ENCODE results near the gene C2CD2.

The C2CD2 gene

GRCh38 chr21:41927727-41928409 is 25.9 kb downstream of the C2CD2 start:
- TF ChIP-seq POLR2A (IDR thresholded peaks at IDR 0.05; ENCODE audit: low read depth, low read length), result no peak
- TF ChIP-seq TAF1 (IDR thresholded peaks at IDR 0.05; ENCODE audit: borderline replicate concordance, low read depth, low read length), result no peak
- no peak for TF ChIP-seq POLR2AphosphoS5 (IDR thresholded peaks at IDR 0.05; ENCODE audit: low read depth, low read length)
- DNase-seq (ENCODE audit: insufficient read length) (no peak), FAIRE-seq (peak; percentile 80)

- FAIRE-seq, result no peak
- no peak for DNase-seq (ENCODE audit: insufficient read length)
- TF ChIP-seq POLR2A (IDR thresholded peaks at IDR 0.05; ENCODE audit: low read depth, low read length) (no peak), TAF1 (IDR thresholded peaks at IDR 0.05; ENCODE audit: borderline replicate concordance, low read depth, low read length) (no peak), POLR2AphosphoS5 (IDR thresholded peaks at IDR 0.05; ENCODE audit: low read depth, low read length) (no peak)
Observed at GRCh38 chr21:41926807-41927171, 27.0 kb downstream of the C2CD2 start.

- no peak for TF ChIP-seq TAF1 (IDR thresholded peaks at IDR 0.05; ENCODE audit: borderline replicate concordance, low read depth, low read length)
- TF ChIP-seq POLR2A (IDR thresholded peaks at IDR 0.05; ENCODE audit: low read depth, low read length), result peak; percentile 30; the same call in 1 of the 2 replicates
- 0 out of 2 replicates have a peak, but pooled peaks have one; percentile 21 for TF ChIP-seq POLR2AphosphoS5 (IDR thresholded peaks at IDR 0.05; ENCODE audit: low read depth, low read length)
- peak; percentile 78 for FAIRE-seq
Observed at GRCh38 chr21:41926117-41926806, 27.6 kb downstream of the C2CD2 start.

DNA sequence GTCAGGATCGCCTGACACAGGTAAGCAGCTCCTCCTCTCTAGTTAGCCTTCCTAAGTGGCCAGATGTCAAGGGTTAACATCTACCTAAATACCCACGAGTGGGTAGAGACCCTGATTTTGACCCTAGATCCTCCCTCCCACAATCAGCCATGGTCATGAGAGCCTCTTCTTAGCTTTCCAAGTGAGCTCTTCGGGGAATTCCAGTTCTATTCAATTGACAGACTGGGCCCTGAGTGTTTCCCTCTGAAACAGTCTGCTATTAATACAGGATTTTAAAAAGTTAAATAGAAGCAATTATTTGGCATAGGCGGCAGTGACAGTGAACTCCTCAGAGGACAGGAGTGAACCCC is 28.1 kb downstream of the C2CD2 start:
- TF ChIP-seq POLR2A (IDR thresholded peaks at IDR 0.05; ENCODE audit: low read depth, low read length) (no peak), TAF1 (IDR thresholded peaks at IDR 0.05; ENCODE audit: borderline replicate concordance, low read depth, low read length) (no peak), POLR2AphosphoS5 (IDR thresholded peaks at IDR 0.05; ENCODE audit: low read depth, low read length) (no peak)
- no peak for DNase-seq (ENCODE audit: insufficient read length)
- FAIRE-seq, result no peak

More at GRCh38 chr21:41926117-41926806, 27.6 kb downstream of the C2CD2 start:
- DNase-seq (ENCODE audit: insufficient read length), result no peak

DNA sequence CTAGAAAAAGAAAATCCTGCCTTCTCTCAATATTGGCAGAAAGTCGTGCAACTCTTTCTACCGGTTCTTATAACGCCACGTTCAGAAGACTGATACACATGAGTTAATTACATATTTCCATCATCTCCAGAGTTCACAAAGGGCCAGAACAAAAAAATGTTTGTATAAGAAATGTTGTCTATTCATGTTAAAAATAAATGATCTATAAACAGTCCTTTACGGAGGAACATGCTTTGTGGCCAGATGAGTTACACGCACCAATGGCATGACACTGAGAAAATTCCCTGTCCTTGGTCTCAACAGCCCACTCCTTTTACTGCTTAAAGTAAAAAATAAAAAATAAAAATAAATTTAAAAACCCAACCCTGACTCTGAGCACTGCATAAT is 29.5 kb downstream of the C2CD2 start:
- FAIRE-seq, result no peak
- TF ChIP-seq POLR2AphosphoS5 (IDR thresholded peaks at IDR 0.05; ENCODE audit: low read depth, low read length) (no peak), POLR2A (IDR thresholded peaks at IDR 0.05; ENCODE audit: low read depth, low read length) (no peak), TAF1 (IDR thresholded peaks at IDR 0.05; ENCODE audit: borderline replicate concordance, low read depth, low read length) (no peak)
- DNase-seq (ENCODE audit: insufficient read length), result no peak

DNA sequence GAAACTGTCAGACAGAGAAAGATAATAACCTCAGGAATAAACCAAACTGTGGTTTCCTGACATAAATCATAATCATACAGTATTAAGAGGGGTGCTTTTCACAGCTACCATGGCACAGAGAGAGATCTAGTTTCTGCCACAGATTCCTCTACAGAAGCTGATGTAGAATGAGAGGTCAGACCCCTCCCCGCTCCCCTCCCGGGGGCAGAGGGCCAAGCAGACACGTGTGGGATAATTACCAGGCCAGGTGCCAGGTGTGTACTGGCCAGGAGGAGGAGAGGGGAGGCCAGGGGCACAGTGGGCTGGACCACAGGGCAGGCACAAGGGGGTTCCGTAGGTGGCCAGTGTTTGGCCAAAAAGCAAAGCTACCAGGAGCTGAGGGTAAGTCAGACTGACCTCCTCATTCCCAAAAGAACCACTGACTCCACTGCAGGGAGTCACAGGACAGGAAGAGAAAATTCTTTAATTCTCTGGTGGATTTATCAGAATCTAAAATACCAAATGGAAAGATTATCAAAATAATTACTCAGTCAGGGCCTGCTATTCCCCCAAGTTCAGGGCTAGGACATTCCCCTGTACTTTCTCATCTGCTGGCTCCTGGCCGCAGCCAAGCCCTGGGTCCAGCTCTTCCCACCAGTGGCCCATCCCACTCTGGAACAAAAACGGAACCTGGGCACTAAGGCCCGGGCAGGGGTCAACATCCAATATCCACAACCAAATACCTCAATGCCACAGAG is 30.0 kb downstream of the C2CD2 start:
- FAIRE-seq (peak; percentile 40), DNase-seq (ENCODE audit: insufficient read length) (no peak)
- no peak for TF ChIP-seq TAF1 (IDR thresholded peaks at IDR 0.05; ENCODE audit: borderline replicate concordance, low read depth, low read length)
- TF ChIP-seq POLR2AphosphoS5 (IDR thresholded peaks at IDR 0.05; ENCODE audit: low read depth, low read length), result no peak
- no peak for TF ChIP-seq POLR2A (IDR thresholded peaks at IDR 0.05; ENCODE audit: low read depth, low read length)

- no peak for DNase-seq (ENCODE audit: insufficient read length)
- FAIRE-seq, result no peak
- TF ChIP-seq POLR2A (IDR thresholded peaks at IDR 0.05; ENCODE audit: low read depth, low read length), result no peak
- no peak for TF ChIP-seq TAF1 (IDR thresholded peaks at IDR 0.05; ENCODE audit: borderline replicate concordance, low read depth, low read length)
- TF ChIP-seq POLR2AphosphoS5 (IDR thresholded peaks at IDR 0.05; ENCODE audit: low read depth, low read length), result no peak
Observed at GRCh38 chr21:41923186-41923585, 30.6 kb downstream of the C2CD2 start.

DNA sequence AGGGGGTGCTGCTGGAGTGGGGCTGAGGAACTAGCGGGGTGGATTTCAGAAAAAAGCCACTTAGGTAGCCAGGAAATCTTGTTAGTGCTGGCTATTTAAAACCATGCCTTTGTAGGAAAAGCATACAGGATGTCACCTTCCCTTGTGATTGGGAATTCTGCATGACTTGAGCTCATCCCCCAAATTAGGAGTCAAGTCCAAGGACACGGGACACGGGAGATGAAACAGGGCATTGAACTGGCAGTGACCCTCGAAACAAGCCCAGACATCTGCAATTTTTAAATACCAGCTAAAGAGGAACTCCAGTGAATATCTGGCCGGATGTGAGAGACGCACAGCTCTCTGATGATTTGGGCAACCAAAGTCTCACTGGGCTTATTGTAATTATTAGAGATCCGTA is 32.8 kb downstream of the C2CD2 start:
- DNase-seq (ENCODE audit: insufficient read length) (no peak), FAIRE-seq (peak; percentile 24)
- TF ChIP-seq POLR2A (IDR thresholded peaks at IDR 0.05; ENCODE audit: low read depth, low read length), result no peak
- TF ChIP-seq TAF1 (IDR thresholded peaks at IDR 0.05; ENCODE audit: borderline replicate concordance, low read depth, low read length), result no peak
- no peak for TF ChIP-seq POLR2AphosphoS5 (IDR thresholded peaks at IDR 0.05; ENCODE audit: low read depth, low read length)

- FAIRE-seq (no peak), DNase-seq (ENCODE audit: insufficient read length) (no peak)
- TF ChIP-seq POLR2AphosphoS5 (IDR thresholded peaks at IDR 0.05; ENCODE audit: low read depth, low read length), result no peak
- TF ChIP-seq POLR2A (IDR thresholded peaks at IDR 0.05; ENCODE audit: low read depth, low read length), result no peak
- TF ChIP-seq TAF1 (IDR thresholded peaks at IDR 0.05; ENCODE audit: borderline replicate concordance, low read depth, low read length), result no peak
Observed at GRCh38 chr21:41920476-41920875, 33.3 kb downstream of the C2CD2 start.

GRCh38 chr21:41919666-41920398 is 34.0 kb downstream of the C2CD2 start:
- no peak for DNase-seq (ENCODE audit: insufficient read length)

More at GRCh38 chr21:41919666-41920398, 34.0 kb downstream of the C2CD2 start:
- no peak for FAIRE-seq
- no peak for TF ChIP-seq POLR2A (IDR thresholded peaks at IDR 0.05; ENCODE audit: low read depth, low read length)
- TF ChIP-seq TAF1 (IDR thresholded peaks at IDR 0.05; ENCODE audit: borderline replicate concordance, low read depth, low read length), result no peak
- TF ChIP-seq POLR2AphosphoS5 (IDR thresholded peaks at IDR 0.05; ENCODE audit: low read depth, low read length), result no peak

All from GM12892 (cell line).